ENCODE results near the gene KLF15. TPM values are rescaled to one million over a fixed set of nuclear protein-coding genes. Genes with fewer than 3 reads are reported as not detected.
A peak's percentile ranks its signal among the peaks of the same experiment; 100 is the strongest.

KLF15 gene
- total RNA-seq, result 33.0 TPM
- long read RNA-seq, partial matches to known transcripts, result 0 of 3 reads
- long read RNA-seq, other reads (novel, unspliced or antisense), result 3 of 3 reads

DNA sequence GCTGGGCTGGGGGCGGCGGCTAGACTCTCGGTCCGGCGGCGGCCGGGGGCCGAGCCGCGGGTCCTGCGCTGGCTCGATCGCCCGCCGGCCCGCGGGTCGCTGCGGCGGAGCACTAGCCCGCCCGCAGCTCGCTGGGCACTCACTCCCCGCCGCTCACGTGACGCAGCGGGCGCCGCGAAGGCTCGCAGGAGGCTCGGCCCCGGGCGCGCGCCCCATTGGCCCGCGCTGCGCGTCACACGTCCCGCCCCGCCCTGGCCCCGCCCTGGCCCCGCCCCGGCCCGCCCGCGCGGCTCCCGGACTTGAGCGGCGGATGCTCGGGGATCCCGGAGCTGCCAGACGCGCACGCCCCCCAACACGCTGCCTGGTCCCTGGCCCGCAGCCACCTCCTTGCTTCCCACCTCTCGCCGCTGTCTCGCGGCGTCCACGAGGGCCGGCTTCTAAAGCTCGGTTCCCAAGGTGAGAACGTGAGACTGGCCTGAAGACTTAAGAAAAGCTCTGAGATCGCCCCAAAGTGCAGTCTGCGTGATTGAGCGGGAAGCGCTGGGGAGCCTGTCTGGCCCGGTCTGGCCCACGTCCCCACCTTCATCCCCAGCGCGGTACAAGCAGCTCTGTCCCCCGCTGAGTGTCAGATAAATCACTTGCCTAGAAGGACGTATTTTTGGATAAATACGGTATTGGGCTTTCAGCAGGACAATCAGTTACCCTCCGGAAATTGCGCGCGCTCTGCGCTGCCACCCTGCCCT, at the start of gene KLF15:
Gene KLF15 (minus strand): TSS at position 114 of the 743 bp plus-strand sequence. CDS start 4,486 bp downstream, outside the sequence.
- ATAC-seq, result peak; percentile 73
- peak; percentile 94 for DNase-seq (ENCODE audit: missing footprints)

DNA sequence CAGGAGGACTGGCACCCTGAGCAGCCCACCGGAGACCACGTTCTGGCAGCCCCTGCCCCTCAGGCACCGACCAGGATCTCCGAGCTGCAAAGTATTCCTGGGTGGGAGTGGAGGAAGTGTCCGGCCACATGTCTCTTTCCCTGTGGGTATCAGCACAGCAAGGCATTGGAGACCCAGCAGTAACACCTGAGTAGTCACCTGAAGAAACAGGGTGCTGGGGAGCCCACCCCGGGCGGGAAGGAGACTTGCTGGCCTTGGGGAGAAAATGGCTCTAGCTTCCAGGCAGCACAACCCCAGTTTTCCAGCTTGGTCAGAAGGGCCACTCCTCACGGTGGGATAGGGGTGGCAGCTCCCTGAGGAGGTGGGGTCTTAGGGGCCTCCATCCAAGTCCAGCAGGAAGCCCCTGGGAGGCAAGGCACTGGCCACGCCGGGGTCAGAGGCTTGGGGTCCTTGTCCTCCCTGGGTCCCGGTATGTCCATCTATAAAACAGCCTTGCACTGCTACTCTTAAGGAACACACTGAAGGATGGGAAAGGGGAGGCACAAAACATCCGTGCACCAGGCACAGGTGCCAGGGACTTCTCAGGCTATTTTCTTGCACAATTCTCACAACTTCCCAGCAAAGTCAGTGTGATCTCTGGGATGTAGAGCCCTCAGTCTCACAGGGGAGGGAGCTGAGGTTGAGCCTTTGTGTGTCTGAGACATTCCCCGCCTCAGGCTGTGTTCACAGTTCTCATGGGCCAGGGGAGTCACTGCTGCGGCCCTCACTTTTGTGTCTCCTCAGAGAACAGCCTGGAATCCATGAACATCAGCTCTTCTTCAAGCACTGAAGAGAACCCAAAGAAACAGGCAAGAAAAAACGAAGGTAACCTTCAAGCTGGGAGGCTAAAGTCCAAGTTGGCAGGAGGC, 49.4 kb upstream of the KLF15 start:
- ATAC-seq, result no peak
- intact Hi-C loops (cut with DNase I), result no loop called here
- no peak for DNase-seq (ENCODE audit: missing footprints)

More for the DNA sequence above, at the start of gene KLF15:
- intact Hi-C loops (cut with DNase I), result loop anchor here (2.0 to 5.0 kb wide), 2 partner anchors 31 to 65 kb away; no protein-coding TSS in a partner anchor

DNA sequence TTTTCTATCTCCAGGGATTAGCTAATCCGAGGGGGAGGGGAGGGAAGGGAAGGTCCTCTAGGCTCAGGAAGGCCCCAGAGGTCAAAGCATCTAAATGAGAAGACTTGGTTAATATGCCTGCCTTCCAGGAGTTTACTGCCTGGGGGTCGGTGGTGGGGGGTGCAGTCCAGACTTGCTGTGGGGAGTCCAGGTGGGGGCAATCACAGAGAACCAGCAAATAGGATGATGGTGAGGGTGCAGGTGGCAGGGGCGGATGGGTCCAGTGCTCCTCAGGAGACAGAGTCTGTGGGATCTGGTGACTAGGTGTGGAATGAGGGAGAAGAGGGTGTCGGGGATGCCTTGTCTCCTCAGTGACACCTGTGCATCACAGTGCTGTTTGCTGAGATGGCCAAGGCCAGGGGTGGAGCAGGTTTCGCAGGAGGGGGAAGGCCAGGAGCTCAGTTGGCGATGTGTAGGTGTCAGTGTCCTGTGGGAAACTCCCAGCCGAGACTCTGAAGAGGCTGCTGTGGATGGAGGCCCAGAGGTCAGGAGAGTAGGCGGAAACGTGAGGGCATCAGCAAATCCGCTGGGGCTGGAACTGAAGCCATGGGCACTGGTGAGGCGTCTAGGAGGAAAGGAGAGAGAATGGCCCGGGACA, 45.6 kb upstream of the KLF15 start:
- DNase-seq (ENCODE audit: missing footprints), result no peak
- intact Hi-C loops (cut with DNase I), result no loop called here
- no peak for ATAC-seq

DNA sequence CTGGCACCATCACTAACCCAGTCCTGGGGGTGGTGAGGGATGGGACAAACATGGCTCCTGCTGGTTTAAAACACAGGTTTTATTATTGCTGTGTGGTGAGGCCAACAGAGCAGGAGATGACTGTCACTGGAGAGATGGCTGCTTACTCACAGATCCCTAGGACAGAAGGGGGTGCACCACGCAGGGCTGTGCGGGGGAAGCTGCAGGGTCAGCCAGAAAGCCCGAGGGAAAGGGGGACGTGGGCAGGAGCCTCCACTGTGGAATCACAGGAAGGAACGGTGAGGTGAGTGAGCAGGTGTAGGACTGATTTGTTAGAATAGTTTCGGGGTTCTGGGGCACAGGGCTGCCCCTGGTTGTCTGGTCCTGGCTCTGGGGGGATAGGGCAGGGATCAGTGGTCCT, 45.0 kb upstream of the KLF15 start:
- DNase-seq (ENCODE audit: missing footprints), result no peak
- intact Hi-C loops (cut with DNase I), result no loop called here
- ATAC-seq, result no peak

DNA sequence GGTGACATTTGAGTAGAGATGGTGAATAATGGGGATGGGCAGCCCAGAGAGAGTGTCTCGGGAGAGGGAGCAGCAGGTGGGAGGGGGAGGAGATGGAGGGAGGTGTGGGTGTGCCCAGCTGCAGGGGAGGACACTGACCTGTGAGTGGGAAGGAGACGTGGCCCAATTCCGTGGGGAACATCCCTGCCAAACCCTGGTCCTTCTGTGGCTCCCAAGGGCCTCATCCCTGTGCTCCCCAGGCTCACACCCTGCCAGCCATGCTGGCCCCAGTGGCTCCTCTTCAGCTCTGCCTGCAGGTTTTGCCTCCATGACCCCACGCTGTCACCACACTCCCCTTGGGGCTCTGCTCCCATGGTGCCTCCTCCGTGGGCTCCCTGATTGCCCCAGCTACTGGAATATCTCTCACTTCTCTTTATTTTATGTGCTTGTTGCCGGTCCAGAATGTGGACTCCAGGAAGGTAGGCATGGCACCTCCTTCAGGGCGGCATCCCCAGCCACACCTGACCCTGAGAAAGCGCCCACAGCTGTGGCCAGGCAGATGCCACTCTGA, 44.5 kb upstream of the KLF15 start:
- no peak for DNase-seq (ENCODE audit: missing footprints)
- no peak for ATAC-seq

DNA sequence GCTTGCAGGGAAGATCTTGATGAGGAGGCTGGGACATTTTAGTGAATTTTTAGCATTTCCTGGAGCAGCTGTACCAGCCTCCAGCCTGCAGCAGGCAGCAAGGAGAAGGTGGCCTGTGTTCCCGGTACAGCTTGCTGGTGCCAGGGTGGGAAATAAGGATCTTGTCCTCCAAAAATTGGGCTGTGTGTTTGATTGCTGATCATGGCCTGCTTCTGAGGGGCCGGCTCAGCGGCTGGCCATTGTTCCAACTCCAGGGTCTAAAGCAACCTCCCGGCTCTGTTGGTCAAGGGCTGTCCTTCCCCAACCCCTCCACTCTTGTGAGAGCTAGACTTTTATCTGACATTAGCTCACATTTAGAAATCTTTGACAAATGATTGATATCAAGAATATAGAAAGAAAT, 42.5 kb upstream of the KLF15 start:
- intact Hi-C loops (cut with DNase I), result no loop called here

More for the DNA sequence above, 44.5 kb upstream of the KLF15 start:
- intact Hi-C loops (cut with DNase I), result no loop called here

DNA sequence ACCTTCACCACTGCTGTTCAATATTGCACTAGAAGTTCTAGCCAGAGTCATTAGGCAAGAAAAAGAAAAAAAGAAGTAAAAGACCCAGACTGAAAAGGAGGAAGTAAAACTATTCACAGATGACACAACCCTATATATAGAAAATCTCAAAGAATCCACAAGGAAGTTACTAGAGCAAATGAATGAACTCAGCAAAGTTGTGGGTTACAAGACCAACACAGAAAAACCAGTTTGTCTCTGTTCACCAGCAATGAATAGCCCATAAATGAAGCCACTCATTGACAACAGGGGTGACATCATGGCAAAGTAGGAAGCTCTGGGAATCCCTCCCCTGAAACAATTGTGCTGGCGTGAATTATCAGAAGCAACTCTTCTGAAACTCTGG, 42.1 kb upstream of the KLF15 start:
- ATAC-seq, result peak; percentile 20
- intact Hi-C loops (cut with DNase I), result no loop called here

More for the DNA sequence above, 42.5 kb upstream of the KLF15 start:
- DNase-seq (ENCODE audit: missing footprints) (no peak), ATAC-seq (no peak)

DNA sequence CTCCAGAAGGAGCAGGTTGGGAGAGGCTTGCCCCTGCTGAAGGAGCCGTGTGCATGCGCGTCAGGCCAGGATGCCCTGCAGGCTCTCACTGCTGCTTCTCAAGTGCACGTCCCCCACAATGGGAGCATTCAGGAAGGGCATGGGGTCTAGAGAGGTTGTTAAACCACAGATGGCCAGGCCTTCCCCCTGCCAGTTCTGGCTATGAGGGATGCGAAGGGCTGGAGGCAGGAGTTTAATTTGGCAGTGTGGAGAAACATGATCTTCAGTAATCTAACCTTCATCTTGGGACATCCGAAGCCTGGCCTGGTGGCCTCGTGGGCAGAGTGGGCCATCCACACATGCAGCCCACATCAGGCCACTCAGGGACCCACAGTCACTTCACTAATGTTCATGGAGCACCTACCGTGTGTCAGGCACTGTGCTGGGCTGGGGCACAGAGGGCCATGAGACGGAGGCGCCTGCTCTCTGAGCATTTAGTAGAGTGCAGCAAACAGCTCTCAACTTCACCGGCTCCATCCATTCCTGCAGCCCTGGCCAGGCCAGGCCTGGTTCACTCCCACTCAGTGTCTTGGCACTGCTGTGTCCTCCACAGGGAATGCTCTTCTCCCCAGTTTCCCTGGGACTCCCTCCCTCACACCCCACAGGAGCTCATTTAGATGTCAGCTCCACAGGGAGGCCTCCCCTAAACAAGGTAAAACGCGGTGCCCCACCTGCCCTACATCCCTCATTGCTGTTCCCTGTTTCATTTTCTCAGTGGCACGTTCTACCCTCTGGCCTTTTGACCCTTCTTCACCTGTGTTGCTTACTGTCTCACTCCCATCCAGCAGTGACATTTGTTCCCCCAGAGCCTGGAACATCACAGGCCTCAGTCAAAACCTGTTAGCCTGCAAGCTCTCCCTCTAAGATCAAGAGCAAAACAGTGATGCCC, 41.5 kb upstream of the KLF15 start:
- ATAC-seq (no peak), DNase-seq (ENCODE audit: missing footprints) (peak; percentile 49)
- intact Hi-C loops (cut with DNase I), result no loop called here

More for the DNA sequence above, 42.1 kb upstream of the KLF15 start:
- DNase-seq (ENCODE audit: missing footprints), result no peak

DNA sequence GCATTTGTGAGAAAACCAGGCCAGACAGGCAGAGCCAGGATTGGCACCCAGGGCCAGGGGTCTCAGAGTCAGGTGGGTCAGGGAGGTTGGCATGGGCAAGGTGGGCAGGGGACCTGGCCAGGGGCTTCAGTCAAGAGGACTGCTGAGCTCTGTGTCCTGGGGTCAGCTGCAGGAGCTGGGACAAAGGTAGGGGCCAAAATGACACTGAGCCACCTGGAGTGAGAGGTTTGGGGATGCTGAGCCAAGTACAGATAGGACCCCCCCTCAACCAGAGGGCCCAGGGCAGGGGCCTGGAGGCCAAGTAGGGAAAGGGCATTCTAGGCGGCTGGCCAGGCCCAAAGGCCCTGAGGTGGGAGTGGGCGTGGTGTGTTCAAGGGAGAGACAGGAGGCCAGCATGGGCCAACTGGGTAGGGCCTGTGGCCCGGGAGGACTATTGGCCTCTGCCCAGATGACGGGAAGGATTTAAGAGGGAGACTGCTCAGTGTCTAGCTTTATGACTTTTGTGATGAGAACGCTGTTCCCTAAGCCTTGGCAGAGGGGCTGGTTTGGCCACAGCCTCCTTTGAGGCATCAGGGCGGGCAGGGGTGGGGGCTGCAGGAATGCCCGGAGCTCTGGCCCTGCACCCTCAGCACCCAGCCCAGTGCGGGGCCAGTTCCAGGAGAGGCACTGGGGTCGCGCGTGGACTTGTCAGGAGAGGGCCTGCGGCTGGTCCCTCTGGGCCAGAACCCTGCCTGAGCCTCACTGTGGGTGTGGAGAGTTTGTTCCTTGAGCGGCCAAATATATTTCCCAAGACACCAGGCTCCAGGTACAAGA, 40.6 kb upstream of the KLF15 start:
- DNase-seq (ENCODE audit: missing footprints) (peak; percentile 52), ATAC-seq (no peak)
- intact Hi-C loops (cut with DNase I), result no loop called here

DNA sequence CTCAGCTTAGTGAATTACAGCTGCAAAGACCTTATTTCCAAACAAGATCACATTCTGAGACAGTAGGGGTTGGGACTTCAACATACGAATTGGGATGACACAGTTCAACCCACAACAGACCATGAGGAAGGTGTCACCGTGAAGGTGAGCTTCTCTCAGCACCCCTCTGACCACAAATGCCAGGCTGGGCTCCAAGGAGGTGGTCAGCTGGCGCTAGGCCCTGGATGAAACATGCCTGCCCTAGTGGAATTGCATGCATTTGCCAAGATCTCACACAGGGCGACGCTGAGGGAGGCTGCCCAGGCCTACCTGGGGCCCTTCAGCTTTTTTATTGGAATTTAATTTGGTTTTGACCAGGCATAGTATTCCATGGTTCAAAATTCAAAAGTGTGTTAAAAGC, 39.3 kb upstream of the KLF15 start:
- intact Hi-C loops (cut with DNase I), result no loop called here
- DNase-seq (ENCODE audit: missing footprints), result peak; percentile 40

DNA sequence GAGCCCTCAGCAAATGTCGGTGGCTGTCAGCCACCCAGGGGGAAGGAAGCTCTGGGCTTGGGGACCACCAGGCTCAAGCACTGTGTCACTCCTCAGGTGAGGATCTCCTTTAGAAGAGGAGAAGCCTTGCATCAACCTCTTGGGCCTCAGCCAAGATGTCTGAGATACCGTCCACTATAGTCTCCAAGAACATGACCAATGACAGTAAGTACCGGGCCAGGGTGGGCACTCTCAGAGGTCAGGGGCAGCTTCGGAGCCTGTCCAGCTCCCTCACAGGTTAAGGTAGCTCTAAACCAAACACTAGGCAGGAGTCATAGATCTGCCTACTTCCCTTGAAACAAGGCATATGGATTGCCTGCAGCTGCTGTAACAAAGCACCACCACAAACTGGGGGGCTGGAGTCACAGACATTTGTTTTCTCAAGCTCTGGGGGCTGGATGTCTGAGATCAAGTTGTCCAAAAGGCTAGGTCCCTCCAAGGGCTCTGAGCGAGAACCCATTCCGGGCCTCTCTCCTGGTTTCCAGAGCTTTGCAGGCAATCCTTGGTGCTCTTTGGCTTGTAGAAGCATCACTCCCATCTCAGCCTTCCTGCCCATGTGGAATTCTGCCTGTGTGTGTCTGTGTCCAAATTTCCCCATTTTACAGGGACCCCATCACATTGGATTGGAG, 38.8 kb upstream of the KLF15 start:
- peak; percentile 53 for DNase-seq (ENCODE audit: missing footprints)
- intact Hi-C loops (cut with DNase I), result no loop called here
- no peak for ATAC-seq

More for the DNA sequence above, 39.3 kb upstream of the KLF15 start:
- ATAC-seq, result no peak

DNA sequence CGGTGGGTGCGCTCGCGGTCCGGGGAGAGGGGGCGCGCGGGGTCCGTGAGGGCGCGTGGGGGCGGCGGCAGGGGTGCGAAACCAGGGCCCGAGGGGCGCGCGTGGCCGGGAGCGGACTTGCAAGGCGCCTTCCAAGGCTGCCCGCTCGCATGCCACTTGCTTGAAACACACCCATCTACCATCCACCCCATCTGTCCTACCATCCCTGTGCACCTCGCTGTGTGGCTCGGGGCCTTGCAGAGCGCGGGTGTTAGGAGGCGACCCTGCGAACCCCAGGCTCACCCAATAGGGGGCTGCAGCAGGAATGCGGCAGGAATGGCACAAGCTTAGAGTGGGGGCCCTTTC, 37.7 kb upstream of the KLF15 start:
- peak; percentile 37 for DNase-seq (ENCODE audit: missing footprints)
- ATAC-seq, result no peak
- intact Hi-C loops (cut with DNase I), result no loop called here

DNA sequence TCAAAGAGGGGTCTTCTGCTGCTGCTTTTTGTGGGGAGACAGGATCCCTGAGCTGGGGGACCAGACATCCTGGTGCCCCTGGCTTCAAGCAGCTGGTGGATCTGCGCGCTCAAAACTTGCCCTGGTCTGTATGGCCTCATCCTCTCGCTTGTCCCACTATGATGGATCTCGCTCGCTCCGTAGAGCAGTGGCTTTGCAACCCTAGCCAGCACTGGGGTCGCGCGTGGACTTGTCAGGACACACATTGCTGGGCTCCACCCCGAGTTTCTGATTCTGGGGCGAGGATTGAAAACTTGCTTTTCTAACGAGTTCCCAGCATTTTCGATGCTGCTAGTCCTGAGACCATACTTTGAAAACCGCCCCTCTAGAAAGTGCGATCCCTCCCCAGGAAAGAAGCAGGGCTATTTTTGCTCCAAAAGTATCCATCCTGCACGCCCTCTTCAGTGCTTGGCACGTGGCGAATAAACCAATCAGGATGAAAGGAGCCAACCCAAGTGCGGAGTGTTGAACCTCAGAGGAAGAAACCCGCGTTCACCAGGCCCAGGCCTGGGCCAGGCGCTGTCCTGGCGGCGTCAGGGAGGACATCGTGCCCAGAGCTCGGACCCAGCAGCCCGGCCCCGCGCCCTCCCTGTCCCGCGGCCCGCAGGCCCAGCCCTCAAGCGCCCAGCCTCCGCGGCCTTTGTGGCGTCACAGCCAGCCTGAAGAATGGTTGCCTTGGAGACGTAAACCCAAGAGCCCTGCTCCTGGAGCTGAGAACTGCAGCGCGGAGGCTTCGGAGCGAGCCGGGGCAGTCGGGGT, 37.2 kb upstream of the KLF15 start, which contains the start of gene CFAP100:
Gene CFAP100 (plus strand): TSS at position 731 of the 798 bp plus-strand sequence. CDS start 1,092 bp downstream, outside the sequence.
- ATAC-seq (peak; percentile 50), DNase-seq (ENCODE audit: missing footprints) (peak; percentile 76)
- intact Hi-C loops (cut with DNase I), result no loop called here

DNA sequence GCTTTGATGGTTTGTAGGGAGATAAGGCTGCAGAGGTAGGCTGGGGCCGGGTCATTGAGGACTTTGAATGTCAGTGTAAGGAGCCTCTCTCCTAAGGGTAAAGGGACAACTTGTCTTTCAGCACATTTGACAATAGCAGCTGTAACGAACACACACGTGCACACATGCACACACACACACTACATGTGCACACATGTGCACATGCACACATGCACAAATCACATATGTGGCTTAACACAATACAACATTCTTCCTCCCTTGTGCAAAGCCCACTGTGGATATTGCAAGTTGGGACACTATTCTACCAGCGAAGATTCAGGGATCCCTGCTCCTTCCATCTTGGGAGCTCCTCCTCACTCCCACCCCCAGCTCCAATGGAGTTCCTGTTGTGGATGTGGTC, 36.4 kb upstream of the KLF15 start:
- DNase-seq (ENCODE audit: missing footprints) (peak; percentile 37), ATAC-seq (no peak)
- intact Hi-C loops (cut with DNase I), result no loop called here

DNA sequence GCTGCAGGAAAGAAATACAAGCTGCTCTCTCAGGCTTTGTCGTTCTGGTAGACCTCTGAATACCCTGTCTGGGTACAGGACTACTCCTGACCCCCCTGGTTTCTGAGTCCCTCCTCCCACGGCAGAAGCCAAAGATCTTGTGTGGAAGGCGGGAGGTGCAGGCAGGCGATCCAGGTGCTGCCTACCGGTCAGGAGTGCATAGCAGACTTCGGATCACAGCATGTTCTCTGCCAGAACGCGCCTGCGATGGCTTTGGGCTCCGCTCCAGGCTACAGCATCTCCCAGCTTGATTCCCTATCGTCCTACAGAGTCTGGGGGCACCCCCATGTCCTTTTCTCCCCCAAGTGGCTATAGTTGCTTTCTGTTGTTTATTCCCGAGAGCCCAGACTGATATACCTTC, 35.0 kb upstream of the KLF15 start:
- DNase-seq (ENCODE audit: missing footprints) (no peak), ATAC-seq (no peak)
- intact Hi-C loops (cut with DNase I), result no loop called here

DNA sequence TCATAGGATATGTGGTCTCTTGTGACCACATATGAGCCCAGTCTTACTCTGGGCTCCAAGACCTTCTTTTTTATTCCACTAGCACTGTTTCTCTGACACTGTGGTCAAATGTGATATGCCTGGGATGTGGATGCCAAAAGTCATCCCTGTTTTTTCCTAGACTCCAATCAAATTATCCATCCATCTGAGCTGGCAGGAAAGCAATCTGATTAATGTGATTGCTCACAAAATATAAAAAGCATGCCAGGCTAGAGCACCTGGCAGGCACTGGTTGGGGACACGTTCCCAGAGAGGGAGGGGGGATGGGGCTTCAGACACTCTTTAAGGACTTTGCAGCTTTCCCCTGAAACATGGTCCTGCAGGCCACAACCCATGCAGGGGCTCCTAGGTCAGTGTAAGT, 34.4 kb upstream of the KLF15 start:
- ATAC-seq (no peak), DNase-seq (ENCODE audit: missing footprints) (no peak)
- intact Hi-C loops (cut with DNase I), result no loop called here

Data from Right ventricle myocardium inferior (tissue), 1 donor.